Inflammatory macrophage treated with lipopolysaccharide for 4 hours (primary cell): ENCODE results near the gene DYNC1I2.
"Not testable (repeated sequence)": the region's sequence is repeated elsewhere in the genome, so short reads cannot be mapped to it uniquely, and the experiment has no call there.

Source experiments
- DNase-seq: peaks from one replicate; pipeline ENCODE4 v3.0.0-alpha.2; 2020

DYNC1I2 gene

DNA sequence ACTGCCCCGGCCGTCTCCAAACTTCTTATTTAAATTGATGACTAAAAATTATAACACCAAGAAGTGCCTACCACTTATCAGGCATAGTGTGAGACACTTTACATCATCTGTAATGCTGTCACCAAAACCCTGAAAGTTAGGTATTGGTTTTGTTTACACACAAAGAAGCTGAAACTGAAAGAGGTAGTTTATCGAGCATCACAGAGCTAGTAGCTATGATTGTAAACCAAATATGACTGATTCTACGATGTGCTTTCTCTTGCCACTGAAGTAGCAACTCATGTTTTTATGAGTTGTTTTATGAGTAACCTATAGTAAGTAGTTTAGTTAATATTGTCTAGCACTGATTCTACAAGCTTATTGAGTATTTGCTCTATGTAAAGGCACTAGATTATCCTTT, 31.5 kb downstream of the DYNC1I2 start:
- peak; percentile 23 for DNase-seq

GRCh38 chr2:171719660-171720059, 32.4 kb downstream of the DYNC1I2 start:
- no peak for DNase-seq

DNA sequence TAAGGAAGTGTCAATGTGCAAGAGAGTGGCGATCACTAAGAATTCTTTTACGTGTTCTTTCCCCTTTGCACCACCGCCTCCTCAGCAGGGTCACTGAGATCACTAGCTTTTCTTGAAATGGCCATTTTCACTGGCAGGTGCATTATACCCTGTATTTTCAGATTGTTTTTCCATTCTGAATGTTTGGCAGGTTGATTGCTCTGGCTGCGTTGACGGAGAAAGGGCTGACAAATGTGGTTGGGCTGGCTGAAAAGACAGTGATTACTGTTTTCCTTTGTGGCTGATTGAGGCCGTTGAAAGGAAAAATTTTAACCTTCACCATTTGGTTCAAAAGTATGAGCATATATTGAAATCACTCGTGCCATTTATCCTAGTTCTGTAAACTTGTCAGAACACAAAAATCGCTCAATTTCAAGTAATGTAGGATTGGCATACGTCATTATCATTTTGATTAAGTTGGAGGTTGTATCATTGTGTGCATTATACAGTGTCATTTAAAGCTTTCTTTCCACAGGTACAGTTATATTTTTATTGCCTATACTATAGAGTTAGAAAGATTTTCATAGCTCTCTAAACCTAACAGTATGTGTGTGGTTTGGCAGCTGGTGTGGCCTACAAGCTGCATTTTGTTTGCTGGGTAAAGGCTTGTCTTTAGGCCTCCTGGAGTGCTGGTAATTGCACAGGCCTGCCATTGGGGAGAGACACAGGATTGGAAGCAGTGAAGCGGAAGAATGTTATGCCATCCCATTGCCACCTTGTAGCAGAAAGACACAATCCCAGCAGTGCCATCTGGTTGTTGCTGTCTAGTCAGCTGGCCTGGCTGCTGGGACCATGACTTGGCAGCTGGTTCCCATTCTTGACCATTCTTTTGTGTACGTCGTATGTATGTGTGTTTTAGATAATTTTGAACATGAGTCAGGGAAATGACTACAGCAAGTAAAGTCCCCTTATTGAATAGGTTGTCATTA, 36.7 kb downstream of the DYNC1I2 start:
- no peak for DNase-seq

DNA sequence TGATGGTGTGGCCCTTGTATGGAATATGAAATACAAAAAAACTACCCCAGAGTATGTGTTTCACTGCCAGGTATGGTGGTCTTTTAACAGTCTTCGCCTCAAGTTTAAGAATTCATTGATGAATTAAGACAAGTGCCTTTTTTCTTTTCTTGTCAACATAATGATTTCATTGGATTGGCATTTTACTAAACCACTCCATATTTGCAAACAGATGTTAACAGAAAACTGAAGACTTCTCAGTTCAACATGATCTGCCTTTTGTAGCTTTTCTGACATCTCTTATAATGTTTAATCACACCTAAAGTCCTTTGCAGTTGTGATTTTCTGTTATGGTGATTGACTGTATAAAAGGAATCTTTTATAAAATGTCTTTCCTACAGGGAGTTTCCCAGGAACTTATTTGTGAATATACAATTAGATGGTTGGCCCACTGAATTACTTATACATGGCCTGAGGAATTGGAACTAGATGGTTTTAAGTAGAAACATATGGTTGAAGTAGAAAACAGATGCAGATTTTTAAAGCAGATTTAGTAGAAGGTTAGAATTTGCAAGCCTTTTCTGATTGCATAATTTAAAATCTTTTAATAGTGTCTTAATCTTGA, 39.7 kb downstream of the DYNC1I2 start:
- no peak for DNase-seq

DNA sequence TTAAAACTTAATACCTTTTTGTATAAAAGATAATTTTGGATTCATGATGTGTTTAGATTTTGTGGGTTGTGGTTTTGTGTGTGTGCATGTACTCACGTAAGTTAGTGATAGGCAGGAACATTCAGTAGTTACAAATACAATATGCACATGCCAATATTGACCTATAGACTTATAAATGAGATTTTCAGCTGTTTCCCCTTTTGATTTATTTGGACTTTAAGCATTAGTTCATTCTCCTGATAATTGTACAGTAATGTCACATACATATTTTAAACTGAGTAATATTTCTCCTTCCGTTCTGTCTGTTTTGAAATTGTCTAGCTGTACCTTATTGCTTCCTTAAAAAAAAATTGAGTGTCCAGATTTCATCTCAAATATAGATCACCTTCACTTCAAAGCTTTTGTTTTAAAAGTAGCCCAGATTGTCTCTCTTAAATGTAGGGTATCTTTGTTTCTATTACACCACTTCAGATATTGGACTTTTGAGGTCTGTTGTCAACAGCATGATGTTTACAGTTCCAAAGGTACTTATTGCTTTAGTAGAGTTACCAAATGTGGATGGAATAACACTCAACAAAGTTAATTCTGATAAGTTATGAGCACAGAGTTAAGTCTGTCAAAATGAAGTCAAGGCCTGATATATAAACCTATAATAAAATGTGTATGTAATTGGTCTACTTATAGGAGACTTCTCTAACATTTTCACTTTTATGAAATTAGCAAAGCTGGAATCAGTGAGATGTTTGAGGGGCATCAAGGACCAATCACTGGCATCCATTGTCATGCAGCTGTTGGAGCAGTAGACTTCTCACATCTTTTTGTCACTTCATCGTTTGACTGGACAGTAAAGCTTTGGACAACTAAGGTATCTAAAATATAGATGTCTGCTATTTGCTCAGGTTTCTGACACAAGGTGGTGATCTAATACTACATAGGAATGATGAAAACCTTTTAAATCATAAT, 42.0 kb downstream of the DYNC1I2 start:
- no peak for DNase-seq

GRCh38 chr2:171729952-171730317, 42.7 kb downstream of the DYNC1I2 start:
- no peak for DNase-seq

DNA sequence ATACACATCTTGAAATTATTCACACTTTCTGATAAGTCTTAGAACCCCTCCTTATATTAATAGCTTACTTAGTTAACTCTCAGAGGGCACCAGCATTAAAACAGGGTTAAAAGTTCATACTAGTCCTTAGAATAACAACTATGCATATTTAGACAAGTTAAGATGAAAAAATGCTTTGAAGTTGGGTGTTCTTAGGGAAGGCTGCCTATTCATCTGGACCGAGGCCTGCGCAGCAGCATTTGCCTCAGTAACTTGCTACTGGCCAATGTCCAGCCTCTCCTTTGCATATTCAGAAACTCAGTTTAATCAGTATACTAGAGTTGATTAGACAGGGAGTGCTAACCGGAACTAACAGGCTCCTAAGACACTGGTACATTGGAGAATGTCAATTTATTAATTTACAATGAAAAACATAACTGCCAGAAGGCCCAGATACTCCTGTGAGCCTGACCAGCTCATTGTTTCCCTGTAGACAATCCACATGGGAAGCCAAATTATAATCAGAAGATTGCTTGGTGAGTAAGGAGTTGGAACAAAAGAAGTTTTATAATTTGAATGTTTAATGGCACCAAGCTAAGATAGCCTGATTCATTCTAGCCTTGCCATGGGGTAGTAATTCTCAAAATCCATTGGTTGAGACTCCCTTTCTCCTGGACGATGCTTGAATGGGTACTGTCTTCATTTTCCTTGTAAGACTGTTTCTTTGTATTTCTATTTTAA, 48.9 kb downstream of the DYNC1I2 start:
- DNase-seq = no peak

DNA sequence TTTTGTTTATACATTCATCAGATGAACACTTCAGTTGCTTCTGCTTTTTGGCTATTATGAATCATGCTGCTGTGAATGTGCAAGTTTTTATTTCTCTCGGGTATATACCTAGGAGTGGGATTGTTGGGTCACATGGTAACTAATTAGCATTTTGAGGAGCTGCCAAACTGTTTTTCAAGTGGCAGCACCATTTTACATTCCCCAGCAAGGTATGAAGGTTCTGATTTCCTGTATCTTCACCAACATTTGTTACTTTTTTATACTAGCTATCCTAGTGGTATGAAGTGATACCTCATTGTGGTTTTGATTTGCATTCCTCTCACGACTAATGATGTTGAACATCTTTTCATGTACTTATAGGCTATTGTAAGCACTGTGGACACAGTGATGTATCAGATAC, 53.9 kb downstream of the DYNC1I2 start:
- DNase-seq = no peak

DNA sequence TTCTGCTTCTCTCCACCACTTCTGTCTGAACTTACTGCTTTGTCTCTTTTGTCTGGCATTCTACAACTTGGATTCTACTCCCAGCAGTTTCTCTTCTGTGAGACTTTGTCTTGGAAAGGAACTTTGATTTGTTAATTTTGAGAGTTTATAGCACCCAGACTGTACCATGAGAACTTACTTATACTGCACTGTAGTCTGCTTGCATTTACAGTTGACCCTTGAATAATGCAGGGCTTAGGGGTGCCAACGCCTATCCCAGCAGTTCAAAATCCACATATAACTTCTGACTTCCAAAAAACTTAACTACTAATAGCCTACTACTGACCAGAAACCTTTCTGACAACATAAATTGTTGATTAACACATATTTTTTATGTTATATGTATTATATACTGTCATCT, 55.5 kb downstream of the DYNC1I2 start:
- DNase-seq = no peak

DNA sequence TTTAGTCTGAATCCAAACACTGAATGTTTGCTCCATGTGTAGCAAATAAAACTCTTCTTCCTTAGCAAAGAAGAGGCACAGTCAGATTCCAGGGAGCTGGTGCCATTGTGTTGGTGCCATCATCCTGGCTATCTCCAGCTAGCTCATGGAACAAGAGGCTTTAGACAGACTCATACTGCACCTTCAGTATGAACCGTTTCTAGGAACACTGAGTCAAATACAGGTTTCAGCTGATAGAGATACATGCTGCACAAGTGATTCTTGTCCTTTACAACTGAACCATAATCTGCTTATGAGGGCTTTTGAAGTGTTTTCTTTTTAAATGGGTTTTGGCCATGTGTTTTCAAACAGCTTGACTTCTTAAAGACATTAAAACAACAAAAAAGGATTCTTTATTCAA, 57.9 kb downstream of the DYNC1I2 start:
- DNase-seq = no peak

- DNase-seq = no peak
These were observed 58.5 kb downstream of the DYNC1I2 start for GRCh38 chr2:171745806-171746205.

GRCh38 chr2:171747371-171747770, 60.1 kb downstream of the DYNC1I2 start:
- no peak for DNase-seq

DNA sequence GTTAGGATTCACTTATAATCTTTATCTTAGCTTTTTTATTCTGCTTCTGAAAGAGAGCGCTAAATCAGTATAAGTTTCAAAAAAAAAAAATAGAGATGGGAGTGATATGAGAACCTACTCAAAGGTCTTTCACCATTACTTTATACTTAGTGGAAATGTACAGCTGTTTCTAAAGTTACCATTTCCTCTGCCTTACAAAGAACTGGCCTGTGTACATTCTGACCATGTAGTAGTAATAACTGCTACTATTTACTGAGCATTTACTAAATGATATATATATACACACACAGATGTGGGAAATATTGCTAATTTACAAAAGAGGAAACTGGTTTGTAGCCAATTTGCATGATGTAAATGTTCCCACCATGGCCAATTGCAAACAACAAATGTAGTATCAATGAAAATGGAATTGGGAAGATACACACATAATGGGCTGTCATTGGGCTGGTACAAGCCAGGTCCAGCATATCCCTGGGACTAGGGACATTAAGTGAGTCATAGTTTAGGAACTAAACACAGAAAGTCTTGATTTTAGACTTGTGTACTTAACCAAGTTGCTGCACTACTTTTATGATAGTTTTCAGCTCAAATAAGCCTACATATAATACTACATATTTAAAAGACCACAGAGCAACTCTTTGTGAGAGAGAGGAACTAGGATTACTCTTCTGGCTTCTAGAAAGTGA, 67.1 kb downstream of the DYNC1I2 start:
- DNase-seq = no peak

DNA sequence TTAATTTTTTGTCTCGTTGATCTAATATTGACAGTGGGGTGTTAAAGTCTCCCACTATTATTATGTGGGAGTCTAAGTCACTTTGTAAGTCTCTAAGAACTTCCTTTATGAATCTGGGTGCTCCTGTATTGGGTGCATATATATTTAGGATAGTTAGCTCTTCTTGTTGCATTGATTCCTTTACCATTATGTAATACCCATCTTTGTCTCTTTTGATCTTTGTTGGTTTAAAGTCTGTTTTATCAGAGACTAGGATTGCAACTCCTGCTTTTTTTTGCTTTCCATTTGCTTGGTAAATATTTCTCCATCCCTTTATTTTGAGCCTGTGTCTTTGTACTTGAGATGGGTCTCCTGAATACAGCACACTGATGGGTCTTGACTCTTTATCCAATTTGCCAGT, 71.5 kb downstream of the DYNC1I2 start:
- not testable (repeated sequence) for DNase-seq

DNA sequence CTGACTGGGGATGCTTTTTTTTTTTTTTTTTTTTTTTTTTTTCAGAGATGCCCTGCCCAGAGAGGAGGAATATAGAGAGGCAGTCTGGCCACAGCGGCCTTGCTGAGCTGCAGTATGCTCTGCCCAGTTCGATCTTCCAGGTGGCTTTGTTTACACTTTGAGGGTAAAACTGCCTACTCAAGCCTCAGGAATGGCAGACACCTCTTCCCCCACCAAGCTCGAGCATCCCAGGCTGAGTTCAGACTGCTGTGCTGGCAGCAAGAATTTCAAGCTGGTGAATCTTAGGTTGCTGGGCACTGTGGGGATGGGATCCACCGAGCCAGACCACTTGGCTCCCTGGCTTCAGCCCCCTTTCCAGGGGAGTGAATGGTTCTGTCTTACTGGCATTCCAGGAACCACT, 73.9 kb downstream of the DYNC1I2 start:
- DNase-seq = not testable (repeated sequence)

GRCh38 chr2:171762879-171763573, 75.8 kb downstream of the DYNC1I2 start:
- no peak for DNase-seq

GRCh38 chr2:171763602-171764001, 76.3 kb downstream of the DYNC1I2 start:
- no peak for DNase-seq

DNA sequence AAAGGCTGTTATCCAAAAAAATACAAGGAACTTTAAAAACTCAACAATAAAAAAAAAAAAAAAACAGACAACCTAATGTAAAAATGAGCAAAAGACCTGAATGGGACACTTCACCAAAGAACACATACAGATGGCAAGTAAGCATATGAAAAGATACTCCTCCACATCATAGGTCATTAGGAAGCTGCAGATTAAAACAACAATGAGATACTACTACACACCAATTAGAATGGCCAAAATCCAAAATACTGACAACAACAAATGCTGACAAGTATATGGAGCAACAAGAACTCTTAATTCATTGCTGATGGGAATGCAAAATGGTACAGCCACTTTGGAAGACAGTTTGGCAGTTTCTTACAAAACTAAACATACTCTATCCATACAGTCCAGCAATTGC, 84.2 kb downstream of the DYNC1I2 start:
- no peak for DNase-seq

GRCh38 chr2:171772373-171772772, 85.1 kb downstream of the DYNC1I2 start:
- DNase-seq = no peak

DNA sequence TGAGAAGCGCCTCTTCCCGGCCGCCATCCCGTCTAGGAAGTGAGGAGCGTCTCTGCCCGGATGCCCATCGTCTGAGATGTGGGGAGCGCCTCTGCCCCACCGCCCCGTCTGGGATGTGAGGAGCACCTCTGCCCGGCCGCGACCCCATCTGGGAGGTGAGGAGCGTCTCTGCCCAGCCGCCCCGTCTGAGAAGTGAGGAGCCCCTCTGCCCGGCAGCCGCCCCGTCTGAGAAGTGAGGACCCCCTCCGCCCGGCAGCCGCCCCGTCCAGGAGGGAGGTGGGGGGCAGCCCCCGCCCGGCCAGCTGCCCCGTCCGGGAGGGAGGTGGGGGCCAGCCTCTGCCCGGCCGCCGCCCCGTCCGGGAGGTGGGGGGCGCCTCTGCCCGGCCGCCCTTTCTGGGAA, 87.3 kb downstream of the DYNC1I2 start:
- DNase-seq = not testable (repeated sequence)

DNA sequence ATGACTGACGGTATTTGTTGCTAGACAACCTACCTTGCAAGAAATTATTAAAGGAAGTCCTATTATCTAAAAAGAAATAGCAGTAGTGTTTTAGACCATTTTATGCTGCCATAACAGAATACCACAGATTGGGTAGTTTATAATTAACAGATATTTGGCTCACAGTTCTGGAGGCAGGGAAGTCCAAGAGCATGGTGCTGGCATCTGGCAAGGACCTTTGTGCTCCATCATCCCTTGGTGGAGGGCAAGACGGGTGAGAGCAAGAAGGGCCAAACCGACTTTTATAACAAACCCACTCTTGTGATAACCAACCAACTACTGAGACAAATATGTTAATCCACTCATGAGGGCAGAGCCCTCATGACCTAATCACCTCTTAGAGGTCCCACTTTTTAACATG, 91.2 kb downstream of the DYNC1I2 start:
- DNase-seq = no peak
